Stimulated activated CD4-positive, alpha-beta T cell treated with anti-CD3 and anti-CD28 coated beads, TNF-alpha, amount 100 ng/mL, for 1 hour (primary cell): ENCODE results near the gene ZBTB48.

ENCODE experiments used
- DNase-seq, 3 donors: peaks; one replicate each; pipeline ENCODE4 v3.0.0-alpha.2; 2020; ENCODE audit warnings: low read depth in 3 of 3, low spot score in 1 of 3

ZBTB48 gene

DNA sequence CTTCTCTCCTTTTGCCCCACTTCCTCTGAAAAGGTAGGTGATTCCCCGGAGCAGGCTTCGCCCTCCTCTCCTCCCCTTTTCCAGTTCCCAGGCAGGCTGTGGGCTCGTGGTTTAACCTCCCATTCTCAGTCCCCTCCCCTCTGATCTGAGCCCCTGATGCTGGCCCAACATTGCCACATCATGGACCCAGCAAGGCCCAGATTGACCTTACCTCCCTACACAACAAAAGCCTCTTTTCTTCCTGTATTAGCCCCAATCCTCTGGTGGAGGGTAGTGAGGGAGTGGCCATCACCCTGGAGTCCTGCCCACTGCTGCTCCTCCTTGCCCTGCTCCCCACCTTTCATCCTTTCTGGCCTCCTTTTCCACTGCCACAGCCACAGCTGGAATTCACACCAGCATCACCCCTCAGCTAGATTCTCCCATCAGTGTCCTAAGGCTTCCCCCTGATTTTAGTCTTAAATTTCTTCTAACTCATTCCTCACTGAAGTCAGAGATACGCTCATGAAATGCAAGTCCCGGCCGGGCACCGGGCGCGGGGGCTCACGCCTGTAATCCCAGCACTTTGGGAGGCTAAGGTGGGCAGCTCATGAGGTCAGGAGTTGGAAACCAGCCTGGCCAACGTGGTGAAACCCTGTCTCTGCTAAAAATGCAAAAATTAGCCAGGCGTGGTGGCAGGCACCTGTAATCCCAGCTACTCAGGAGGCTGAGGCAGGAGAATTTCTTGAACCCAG is 7.0 kb upstream of the ZBTB48 start:
- no peak for DNase-seq

DNA sequence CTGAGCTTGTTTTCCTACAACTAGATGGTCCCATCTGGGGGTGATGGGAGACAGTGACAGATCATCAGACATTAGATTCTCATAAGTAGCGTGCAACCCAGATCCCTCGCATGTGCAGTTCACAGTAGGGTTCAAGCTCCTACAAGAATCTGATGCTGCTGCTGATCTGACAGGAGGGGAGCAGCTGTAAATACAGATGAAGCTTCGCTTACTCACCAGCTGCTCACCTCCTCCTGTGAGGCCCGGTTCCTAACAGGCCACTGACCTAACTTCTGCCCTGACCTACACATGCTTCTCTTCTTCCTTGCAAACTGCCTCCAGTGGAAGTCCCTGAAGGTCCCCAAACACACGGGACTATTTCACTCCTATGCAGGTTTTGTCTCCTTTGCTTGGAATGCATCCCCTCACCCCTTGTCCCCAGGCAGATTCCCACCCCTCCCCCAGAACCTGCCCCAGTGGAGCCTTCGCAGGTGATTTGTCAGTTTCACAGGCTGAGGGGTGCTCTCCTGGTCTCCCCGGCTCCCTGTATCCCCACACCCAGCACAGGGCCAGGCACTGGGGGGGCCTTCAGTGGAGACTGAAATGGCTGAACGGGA is 5.7 kb upstream of the ZBTB48 start:
- no peak for DNase-seq

DNA sequence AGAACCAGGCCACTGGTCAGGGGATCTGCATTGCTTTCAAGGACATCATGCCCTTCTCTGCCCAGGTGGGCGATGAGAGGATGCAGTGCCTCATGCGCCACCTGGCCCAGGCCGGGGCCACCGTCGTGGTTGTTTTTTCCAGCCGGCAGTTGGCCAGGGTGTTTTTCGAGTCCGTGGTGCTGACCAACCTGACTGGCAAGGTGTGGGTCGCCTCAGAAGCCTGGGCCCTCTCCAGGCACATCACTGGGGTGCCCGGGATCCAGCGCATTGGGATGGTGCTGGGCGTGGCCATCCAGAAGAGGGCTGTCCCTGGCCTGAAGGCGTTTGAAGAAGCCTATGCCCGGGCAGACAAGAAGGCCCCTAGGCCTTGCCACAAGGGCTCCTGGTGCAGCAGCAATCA is 5.0 kb upstream of the ZBTB48 start:
- DNase-seq: no peak

DNA sequence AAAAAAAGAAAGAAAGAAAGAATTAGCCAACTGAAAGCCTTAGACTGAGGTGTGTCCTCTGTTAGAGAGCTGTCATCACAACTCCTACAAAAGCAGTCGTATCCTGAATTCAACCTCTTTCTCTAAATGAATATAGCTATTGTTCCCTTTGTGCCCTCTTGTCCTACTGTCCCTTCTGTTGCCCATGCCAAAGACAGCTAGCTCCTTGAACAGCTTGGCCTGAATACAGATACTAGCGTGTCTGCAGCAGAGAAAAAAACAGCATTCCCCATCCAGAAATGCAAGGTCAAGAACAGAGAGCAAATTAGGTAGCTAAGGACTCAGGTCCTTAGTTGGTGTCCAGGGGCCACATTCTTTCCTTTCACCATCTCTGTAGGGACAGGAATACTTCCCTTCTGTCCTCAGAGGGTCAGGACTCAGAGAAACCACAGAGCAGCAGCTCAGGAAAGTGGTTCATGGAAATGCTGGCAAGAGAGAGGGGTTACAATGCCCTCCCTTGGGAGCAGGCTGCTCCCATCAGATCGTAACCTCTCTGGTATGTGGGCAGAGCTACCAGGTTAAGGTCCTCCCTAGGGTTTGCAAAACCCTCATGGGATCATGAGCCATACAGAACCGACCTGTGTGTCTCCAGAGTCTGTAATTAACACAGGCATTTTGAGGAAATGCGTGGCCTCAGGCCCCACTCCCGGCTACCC is 1.8 kb upstream of the ZBTB48 start:
- no peak for DNase-seq

DNA sequence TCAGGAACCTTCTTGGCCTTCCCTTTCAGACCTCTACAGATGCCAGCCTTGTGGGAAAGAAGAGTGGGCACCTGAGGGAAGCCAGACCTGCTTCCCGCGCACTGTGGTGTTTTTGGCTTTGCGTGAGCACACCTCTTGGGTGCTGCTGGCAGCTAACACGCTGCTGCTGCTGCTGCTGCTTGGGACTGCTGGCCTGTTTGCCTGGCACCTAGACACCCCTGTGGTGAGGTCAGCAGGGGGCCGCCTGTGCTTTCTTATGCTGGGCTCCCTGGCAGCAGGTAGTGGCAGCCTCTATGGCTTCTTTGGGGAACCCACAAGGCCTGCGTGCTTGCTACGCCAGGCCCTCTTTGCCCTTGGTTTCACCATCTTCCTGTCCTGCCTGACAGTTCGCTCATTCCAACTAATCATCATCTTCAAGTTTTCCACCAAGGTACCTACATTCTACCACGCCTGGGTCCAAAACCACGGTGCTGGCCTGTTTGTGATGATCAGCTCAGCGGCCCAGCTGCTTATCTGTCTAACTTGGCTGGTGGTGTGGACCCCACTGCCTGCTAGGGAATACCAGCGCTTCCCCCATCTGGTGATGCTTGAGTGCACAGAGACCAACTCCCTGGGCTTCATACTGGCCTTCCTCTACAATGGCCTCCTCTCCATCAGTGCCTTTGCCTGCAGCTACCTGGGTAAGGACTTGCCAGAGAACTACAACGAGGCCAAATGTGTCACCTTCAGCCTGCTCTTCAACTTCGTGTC is 995 bp upstream of the ZBTB48 start:
- DNase-seq: no peak

DNA sequence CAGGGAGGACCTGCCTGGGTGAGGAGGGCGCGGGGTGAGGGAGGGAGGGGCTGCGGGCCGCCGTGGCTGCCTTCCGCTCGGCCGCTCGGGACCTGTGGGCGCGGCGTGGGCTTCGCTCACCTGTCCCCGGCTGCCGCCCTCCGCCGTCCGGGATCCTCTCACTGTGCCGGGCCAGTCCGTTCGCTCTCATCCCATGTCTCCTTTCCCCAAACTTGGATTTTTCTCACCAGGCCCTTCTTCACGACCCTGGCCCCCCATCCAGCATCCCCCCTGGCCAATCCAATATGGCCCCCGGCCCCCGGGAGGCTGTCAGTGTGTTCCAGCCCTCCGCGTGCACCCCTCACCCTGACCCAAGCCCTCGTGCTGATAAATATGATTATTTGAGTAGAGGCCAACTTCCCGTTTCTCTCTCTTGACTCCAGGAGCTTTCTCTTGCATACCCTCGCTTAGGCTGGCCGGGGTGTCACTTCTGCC is 362 bp downstream of the ZBTB48 start:
- no peak for DNase-seq

DNA sequence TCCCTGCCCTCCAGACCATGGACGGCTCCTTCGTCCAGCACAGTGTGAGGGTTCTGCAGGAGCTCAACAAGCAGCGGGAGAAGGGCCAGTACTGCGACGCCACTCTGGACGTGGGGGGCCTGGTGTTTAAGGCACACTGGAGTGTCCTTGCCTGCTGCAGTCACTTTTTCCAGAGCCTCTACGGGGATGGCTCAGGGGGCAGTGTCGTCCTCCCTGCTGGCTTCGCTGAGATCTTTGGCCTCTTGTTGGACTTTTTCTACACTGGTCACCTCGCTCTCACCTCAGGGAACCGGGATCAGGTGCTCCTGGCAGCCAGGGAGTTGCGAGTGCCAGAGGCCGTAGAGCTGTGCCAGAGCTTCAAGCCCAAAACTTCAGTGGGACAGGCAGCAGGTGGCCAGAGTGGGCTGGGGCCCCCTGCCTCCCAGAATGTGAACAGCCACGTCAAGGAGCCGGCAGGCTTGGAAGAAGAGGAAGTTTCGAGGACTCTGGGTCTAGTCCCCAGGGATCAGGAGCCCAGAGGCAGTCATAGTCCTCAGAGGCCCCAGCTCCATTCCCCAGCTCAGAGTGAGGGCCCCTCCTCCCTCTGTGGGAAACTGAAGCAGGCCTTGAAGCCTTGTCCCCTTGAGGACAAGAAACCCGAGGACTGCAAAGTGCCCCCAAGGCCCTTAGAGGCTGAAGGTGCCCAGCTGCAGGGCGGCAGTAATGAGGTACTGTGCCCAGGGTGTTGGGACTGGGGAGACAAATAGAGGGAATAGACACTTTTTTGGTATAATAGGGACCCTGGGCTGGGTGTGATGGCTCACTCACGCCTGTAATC is 1.0 kb downstream of the ZBTB48 start:
- DNase-seq: no peak

DNA sequence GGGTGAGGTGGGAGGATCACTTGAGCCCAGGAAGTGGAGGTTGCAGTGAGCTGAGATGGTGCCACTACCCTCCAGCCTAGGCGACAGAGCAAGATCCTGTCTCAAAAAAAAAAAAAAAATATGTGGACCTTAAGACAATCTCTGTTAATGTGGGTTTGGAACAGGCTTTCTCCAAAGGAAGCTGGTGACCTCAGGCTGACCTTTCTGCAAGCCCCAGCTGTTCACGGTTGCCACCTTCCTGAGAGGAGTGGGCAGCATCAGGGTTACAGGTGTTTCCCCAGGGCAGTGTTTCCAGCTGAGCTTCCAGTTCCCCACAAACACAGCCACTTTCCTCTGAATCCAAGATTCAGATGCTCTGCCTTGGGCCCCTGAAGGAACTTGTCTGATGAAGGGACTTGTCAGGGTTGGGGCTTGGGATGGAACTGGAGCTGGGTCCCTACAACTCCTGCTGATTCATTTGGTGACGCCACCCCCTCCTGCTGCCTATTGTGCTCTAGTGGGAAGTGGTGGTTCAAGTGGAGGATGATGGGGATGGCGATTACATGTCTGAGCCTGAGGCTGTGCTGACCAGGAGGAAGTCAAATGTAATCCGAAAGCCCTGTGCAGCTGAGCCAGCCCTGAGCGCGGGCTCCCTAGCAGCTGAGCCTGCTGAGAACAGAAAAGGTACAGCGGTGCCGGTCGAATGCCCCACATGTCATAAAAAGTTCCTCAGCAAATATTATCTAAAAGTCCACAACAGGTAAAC is 1.9 kb downstream of the ZBTB48 start:
- no peak for DNase-seq

DNA sequence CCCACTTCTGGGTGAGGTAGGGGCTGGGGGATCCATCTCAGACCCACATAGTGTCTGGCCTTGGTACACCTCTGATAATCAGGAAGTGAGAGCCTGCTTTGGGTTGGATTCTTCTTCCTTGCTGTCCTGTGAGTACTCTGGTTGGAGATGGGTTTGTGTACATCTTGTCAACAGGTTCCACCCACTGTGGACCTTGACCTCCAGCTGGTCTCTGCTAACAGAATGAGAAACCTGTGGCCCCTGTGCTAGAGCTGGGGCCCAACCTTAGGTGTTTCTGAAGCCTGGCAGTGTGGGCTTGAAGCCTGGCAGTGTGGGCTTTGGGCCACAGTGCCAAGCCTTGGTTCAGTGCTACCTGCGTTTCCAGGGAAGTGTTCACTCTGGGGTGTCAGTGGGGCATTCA is 2.6 kb downstream of the ZBTB48 start:
- DNase-seq: no peak

DNA sequence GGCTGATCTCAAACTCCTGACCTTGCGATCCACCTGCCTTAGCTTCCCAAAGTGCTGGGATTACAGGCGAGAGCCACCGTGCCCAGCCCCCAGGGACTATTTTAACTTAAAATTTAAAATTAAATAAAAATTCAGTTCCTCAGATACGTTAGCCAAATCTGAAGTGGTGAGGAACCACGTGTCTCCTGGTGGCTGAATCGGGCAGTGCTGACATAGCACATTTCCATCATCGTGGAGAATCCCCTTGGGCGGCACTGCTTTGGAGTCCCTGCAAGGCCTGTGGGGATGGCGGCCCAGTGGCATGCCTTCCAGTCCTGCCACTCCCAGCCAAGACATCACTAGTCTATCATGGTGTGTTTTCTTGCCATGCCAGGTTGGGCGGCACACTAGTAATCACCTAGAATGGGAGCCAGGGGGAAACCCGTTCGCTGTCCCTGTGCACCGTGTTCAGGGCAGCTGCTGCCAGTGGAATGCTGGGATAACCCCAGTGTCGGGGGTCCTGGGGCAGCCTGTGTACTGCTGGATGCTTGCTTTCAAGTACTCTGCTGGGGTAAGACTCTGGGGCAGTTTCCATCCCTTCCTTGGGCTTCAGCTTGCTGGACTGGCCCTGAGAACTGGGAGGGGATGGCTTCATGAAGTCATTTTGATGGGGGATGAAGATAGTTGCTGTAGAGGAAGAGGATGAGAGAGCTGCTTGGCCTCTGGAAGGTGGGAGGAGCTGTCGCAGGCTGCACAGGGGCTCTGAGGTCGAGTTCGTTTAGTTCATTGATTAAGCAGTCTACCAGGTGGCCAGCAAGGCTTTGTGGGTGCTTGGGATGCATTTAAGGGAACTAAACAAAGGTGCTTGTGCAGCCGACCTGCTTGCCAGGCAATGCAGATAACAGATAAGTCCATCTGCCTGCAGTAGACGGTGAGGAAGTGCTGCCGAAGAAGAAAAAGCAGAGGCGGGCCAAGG is 4.6 kb downstream of the ZBTB48 start:
- DNase-seq: no peak

DNA sequence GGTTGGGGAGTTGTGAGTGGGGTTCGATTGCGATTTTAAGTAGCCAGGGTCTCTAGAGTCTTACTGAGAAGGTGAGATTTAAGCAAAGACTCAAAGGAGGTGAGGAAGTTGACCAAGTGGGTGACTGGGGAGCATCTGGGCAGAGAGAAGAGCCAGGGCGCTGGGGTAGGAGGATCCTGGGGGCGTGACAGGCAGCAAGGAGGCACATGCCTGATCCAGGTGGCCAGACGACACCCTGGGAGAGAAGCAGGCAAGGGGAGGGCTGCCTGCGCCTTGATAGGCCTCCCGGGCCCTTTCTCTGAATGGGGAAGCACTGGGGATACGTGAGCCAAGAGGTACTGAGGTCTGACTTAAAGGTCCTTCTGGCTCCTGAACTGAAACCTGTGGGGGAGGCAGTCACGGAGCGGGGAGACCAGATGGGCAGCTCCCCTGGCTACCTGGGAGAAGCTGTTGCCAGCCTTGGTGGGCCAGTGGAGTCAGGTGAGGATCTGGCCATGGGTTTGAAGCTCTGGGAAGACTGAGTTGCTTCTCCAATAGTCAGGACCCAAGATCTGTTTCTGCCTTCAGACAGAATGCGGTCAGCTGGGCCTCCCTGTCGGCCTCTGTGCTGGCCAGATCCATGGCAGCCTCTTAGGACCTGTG is 5.4 kb downstream of the ZBTB48 start:
- no peak for DNase-seq

DNA sequence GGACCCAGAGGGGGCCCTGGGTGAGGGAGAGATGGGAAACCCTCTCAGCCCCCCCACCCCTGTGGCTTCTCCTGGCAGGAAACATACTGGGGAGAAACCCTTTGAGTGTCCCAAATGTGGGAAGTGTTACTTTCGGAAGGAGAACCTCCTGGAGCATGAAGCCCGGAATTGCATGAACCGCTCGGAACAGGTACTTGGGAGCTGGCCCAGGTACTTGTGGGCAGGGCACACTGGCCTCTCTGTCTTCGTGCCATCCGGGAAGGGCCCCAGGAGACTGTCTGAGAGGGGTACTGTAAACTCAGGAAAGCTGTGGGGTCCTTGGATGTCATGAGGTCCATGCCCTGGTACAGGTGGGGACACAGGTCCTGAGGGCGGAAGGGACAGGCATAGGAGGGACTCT is 6.0 kb downstream of the ZBTB48 start:
- DNase-seq: no peak

DNA sequence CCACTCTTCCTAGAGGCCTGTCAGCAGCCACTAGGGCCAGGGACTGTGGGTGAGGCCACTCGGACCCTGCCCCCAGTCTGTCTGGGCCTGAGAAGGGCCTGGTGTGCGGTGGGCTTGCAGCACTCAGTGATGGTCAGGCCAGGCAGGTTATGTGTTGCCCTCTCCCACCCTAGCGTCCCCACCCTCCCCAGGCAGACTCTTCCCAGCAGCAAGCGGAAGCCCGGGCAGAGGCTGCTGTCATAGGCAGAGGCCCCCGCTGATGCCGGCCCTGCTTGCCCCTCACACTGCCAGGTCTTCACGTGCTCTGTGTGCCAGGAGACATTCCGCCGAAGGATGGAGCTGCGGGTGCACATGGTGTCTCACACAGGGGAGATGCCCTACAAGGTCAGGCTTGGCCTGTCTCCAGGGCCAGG is 6.6 kb downstream of the ZBTB48 start:
- DNase-seq: no peak

DNA sequence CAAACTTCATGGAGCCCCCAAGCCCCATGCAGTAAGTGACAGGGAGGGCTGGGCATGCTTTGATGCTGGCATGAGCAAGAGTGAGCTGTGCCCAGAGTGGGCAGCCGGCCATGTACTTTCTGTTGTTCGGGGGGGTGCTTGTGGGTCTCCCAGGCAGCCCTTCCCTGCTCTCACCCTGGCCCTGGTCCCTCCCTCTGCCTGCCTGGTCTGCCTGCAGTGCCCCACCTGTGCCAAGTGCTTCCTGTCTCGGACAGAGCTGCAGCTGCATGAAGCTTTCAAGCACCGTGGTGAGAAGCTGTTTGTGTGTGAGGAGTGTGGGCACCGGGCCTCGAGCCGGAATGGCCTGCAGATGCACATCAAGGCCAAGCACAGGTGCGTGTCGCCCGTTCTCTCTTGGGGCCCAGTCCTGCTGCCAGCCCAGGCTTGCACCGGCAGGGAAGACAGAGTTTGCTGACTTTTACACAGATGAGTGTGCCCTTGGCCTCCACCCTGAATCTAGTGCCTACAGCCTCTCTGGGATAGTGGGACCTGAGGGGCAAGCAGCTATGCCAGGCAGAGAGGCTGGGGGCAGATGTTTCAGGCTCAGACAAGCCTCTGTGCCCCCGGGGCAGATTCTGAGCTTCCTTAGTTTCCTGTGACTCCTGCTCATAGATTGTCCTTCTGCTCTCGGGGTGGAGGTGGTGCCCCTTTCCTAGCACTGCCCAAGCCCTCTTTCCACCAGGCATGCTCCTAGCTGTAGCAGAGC is 7.6 kb downstream of the ZBTB48 start:
- DNase-seq: no peak

DNA sequence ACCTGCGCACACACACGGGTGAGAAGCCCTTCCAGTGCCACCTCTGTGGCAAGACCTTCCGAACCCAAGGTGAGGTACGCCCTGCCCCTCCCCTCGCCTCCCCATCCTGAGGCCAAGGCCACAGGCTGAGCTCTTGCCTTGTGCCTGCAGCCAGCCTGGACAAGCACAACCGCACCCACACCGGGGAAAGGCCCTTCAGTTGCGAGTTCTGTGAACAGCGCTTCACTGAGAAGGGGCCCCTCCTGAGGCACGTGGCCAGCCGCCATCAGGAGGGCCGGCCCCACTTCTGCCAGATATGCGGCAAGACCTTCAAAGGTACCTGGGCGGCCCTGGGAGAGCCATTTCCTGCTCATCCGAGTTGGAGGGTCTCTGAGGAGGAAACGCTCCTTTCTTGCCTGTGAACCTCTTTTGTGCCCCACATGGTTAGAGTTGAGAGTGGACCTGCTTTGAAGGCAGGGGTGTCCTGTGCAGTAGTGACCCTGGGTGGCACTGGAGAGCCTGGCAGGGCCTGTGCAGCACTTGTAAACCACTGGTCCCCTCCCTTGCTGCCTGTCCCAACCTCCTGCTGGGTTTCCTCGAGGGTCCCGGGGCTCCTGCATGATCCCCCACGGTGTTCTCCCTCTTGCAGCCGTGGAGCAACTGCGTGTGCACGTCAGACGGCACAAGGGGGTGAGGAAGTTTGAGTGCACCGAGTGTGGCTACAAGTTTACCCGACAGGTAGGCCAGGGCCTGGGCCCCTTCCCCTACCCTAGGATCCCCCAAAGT is 8.5 kb downstream of the ZBTB48 start:
- no peak for DNase-seq

DNA sequence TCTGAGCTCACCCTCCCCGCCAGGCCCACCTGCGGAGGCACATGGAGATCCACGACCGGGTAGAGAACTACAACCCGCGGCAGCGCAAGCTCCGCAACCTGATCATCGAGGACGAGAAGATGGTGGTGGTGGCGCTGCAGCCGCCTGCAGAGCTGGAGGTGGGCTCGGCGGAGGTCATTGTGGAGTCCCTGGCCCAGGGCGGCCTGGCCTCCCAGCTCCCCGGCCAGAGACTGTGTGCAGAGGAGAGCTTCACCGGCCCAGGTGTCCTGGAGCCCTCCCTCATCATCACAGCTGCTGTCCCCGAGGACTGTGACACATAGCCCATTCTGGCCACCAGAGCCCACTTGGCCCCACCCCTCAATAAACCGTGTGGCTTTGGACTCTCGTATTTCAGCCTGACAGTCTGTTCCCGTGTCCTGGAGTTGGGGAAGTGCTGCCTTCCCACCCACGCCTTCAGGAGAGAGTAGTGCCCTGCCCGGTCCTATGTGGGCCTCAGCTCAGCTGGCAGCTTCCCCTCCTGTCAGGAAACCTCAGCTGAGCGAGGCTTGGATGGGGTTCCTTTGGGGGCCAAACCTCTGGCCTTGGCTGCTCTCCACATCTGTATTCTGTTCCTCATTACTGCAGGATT is 9.2 kb downstream of the ZBTB48 start:
- no peak for DNase-seq

DNA sequence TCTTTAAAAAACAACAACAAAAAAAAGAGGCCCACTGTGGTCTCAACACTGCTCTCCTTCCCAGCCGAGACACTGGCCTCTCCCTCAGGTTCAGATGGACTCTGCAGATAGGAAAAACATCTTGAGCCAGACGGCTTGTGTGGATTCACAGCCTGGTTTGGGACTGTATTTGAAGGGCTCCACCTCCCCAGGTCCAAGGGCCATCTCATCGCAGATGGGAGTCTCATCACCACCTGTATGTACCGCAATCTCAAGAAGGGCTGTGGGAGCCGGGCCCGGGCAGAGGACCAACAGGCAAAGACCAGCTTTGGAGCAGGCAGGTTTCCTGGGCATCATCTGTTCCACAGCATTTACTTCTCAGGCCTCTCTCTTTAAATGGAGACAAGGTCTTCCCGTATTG is 10.3 kb downstream of the ZBTB48 start:
- no peak for DNase-seq
